Stimulated activated CD4-positive, alpha-beta T cell treated with anti-CD3 and anti-CD28 coated beads, Interleukin-15, amount 100 ng/mL, for 48 hours (primary cell): ENCODE data around the gene GLA.

Experiments
- DNase-seq, 2 donors: peaks; one replicate each; pipeline ENCODE4 v3.0.0-alpha.2; 2020; ENCODE audit warnings: low read depth in 2 of 2

GLA gene

GRCh38 chrX:101357166-101357795 is 50.4 kb downstream of the GLA start:
- no peak for DNase-seq

GRCh38 chrX:101349193-101349562 is 58.5 kb downstream of the GLA start:
- DNase-seq: no peak

DNA sequence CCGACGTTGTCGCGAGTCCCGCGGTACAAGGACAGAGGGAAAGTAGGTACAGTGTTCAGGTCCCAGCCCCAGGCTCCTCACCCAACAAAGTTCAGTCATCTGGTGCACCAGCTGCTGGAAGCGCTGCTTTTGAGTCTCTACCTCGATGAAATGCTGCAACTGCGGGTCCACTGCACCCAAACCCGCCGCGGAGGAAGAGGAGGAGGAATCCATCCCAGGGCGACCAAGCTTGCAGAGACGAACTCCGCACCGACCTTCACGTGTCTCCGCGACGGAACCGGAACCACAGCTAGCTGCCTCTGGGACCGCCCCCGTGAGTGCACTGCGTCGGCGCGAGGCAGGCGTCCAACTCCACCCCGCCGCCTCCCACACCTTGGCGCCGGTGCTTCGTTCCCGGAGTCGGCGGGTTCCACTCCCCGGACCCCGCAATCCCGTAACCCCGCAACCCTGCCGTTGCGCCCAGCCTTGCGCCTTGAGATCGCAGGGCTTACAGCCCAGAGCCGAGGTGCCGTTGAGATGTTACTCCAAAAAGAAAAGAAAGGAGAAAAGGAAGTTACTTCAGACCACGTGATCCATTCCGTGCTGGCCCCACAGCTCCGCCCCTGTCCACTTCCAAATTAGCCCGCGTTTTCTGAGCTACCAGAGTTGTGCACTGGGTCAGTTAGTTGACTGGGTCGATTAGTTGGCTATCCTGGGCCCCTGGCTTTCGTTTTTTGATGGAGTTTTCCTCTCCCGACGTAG is 59.1 kb downstream of the GLA start, which contains the start of gene TIMM8A:
Gene TIMM8A (minus strand): TSS at position 291 of the 741 bp plus-strand sequence. CDS start 78 bp downstream, at position 213.
- peak; percentile 52 to 66 for DNase-seq

DNA sequence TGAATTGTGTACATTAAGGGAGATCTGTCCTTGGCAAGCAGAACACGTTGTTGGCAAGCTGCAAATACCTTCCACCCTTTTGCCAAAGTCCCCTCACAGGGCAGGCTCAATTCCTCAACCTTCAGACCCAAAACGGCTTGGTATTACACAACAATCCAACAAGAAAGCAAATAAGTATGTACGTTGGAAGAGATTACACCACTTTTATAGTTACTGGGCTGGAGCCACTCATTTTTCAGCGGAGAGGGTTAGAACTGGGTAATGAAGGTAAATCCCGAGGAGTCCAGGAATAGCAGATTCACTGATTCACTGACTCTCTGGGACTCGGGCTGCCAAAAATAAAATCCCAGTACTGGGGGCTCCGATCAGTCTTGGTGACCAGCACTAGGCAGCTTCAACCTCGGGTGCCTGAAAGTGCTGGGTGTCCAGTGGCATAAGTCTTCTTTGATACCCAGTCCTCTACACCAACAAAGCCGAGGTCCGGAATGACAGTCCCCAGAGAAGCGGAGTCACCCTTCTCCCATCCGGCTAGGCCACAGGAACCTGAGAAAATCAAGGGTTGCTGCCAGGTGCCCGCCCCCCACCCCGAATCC is 59.8 kb downstream of the GLA start:
- DNase-seq: no peak
